ENCODE data around the gene TMC4.
"Not testable (repeated sequence)": the region's sequence is repeated elsewhere in the genome, so short reads cannot be mapped to it uniquely, and the experiment has no call there.

TMC4 gene

DNA sequence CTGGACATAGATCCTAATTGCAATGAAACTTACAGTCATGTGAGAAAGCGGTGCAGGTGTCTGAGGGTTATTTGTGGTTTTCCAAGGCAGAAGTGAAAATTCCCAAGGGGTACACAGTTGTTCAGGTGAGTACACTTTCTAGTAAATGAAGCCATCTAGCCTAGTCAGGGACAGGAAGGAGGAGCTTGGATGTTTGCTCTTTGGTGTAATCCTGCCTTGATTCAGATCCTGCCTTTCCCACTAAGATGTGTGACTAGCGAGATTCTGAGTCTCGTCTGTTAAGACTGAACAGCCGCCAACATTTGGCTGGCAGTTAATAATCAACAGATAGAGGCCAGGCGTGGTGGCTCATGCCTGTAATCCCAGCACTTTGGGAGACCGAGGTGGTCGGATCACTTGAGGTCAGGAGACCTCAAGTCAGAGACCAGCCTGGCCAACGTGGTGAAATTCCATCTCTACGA is 30.2 kb upstream of the TMC4 start:
- no peak for DNase-seq

DNA sequence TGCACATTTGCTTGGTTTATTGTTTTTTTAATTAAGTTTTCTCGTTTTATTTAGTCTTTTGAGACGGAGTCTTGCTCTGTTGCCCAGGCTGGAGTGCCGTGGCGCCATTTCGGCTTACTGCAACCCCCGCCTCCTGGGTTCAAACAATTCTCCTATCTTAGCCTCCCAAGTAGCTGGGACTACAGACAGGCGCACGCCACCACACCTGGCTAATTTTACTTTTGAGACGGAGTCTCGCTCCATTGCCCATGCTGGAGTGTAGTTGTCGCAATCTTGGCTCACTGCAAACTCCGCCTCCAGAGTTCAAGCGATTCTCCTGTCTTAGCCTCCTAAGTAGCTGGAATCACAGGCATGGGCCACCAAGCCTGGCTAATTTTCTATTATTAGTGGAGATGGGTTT is 29.0 kb upstream of the TMC4 start:
- DNase-seq: no peak

DNA sequence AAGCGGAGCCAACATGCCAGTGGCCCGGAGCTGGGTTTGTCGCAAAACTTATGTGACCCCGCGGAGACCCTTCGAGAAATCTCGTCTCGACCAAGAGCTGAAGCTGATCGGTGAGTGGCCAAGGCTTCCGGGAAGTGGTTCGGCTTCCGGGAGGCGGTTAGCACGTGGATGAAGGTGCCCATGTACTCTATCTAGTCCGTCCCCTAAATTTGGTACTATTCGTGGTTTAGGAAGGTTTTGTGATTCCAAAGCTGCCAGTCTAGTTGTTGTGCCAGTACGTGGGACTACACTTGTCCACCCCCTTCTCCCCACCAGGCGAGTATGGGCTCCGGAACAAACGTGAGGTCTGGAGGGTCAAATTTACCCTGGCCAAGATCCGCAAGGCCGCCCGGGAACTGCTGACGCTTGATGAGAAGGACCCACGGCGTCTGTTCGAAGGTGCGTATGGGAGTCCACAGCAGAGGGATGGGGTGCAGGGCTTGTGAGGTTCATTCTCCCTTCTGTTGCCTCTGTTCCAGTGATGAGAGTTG is 28.3 kb upstream of the TMC4 start:
- DNase-seq: no peak

DNA sequence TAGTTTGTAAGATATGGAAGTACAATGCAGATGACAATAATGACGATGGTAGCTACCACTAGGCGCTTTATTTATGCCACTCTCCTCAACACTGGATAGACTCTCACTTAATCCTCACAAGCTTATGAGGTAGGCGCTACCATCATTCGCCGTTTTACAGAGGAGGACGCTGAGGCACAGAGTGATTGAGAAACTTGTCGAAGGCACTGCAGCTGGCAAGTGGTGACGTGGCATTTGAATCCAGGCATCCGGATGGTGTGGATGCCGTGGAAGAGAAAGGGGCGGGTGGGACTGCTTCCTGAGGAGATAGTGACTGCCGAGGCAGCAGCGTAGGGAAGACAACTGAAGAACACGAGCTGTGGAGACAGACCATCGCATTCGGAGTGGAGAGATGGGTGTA is 26.4 kb upstream of the TMC4 start:
- DNase-seq: no peak

DNA sequence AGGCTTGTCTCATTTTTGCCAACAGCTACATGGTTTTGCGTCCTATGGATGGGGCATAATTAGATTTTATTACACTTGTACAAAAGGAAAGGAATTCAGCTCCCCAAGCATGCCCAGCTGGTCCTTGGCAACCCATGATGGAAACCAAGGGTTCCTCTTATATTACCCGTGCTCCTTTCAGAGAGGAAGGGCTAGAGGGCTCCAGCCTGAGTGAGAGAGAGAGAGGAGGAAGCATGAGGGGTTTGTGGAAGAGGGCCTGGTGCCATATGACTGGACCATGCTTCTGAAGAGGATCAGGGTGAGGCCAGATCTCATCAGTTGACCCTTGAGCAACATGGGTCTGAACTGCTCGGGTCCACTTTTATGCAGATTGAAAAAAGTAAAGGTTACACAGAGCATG is 24.2 kb upstream of the TMC4 start:
- no peak for DNase-seq

DNA sequence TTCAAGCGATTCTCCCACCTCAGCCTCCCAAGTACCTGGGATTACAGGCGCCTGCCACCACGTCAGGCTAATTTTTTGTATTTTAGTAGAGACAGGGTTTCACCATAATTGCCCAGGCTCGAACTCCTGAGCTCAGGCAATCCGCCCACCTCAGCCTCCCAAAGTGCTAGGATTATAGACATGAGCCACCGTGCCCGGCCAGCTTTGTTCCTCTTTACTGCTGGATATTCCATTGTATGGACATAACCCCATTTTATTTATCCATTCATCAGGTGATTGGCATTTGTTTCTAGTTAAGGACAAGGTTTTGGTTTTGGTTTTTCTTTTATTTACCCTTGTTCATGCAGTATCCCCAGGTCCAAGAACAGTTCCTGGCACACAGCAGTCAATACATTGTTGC is 23.6 kb upstream of the TMC4 start:
- DNase-seq: no peak

DNA sequence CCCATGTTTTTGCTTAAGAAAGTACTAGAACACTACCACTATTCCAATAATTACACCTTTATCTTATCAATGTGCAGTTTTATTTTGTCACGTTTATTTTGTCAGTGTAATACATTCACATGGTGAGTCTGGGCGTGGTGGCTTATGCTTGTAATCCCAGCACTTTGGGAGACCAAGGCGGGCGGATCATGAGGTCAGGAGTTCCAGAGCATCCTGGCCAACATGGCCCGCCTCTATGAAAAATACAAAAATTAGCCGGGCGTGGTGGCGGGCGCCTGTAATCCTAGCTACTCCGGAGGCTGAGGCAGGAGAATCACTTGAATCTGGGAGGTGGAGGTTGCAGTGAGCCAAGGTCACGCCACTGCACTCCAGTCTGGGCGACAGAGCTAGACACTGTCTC is 21.5 kb upstream of the TMC4 start:
- DNase-seq: not testable (repeated sequence)

DNA sequence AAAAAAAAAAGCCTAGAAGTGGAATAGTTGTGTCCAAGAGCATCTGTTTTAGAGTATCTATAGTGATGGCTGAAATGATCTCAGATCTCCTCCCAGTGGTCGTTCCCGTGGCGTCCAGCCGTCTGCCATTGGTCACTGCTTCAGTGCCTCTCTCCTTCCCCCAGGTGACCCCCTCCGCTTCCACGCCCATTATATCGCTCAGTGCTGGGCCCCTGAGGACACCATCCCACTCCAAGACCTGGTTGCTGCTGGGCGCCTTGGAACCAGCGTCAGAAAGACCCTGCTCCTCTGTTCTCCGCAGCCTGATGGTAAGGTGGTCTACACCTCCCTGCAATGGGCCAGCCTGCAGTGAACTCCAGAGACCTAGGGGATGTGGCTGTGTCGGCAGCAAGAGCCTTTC is 20.1 kb upstream of the TMC4 start:
- DNase-seq: no peak

DNA sequence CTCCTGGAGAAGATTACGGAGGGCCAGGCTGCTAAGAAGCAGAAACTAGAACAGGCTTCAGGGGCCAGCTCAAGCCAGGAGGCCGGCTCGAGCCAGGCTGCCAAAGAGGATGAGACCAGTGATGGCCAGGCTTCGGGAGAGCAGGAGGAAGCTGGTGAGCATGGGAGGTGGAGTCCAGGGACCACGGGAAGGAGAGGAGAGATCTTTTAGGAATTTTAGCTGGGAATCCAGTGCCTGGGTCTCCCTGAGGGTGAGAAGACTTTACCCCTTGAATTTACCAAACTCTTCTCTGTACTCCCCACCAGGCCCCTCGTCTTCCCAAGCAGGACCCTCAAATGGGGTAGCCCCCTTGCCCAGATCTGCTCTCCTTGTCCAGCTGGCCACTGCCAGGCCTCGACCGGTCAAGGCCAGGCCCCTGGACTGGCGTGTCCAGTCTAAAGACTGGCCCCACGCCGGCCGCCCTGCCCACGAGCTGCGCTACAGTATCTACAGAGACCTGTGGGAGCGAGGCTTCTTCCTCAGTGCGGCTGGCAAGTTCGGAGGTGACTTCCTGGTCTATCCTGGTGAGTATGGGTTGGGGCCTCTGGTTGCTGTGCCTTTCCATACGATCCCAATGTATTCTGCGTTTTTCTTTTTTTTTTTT is 19.0 kb upstream of the TMC4 start:
- no peak for DNase-seq

DNA sequence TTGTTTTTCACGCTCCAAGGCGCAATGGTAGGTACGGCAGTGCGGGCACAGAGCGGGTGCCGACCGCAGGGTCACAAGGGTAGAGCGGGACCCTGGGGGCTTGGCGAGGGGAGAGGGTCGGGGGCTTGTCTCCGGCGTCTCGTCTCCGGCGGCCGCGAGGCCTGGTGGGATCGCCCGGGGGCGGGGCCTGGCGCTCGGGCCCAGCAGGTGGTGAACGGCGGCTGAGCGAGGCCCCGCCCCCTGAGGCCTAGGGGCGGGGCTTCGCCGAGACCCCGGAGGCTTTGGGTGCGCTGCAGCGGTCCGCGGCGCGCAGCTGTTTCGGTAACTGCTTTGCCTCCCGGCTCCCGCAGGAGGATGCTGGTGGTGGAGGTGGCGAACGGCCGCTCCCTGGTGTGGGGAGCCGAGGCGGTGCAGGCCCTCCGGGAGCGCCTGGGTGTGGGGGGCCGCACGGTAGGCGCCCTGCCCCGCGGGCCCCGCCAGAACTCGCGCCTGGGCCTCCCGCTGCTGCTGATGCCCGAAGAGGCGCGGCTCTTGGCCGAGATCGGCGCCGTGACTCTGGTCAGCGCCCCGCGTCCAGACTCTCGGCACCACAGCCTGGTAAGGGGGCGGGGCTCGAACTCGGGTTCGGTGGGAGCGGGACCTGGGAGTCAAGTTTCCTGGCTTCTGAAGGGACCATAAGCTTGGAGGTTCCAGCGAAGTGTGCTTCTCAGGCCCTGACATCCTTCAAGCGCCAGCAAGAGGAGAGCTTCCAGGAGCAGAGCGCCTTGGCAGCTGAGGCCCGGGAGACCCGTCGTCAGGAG is 18.3 kb upstream of the TMC4 start, which contains the start of gene TSEN34:
TSS of gene TSEN34 (plus strand) at position 298 of the 800 bp plus-strand sequence. CDS start at position 355, 57 bp downstream.
- peak; percentile 94 for DNase-seq

DNA sequence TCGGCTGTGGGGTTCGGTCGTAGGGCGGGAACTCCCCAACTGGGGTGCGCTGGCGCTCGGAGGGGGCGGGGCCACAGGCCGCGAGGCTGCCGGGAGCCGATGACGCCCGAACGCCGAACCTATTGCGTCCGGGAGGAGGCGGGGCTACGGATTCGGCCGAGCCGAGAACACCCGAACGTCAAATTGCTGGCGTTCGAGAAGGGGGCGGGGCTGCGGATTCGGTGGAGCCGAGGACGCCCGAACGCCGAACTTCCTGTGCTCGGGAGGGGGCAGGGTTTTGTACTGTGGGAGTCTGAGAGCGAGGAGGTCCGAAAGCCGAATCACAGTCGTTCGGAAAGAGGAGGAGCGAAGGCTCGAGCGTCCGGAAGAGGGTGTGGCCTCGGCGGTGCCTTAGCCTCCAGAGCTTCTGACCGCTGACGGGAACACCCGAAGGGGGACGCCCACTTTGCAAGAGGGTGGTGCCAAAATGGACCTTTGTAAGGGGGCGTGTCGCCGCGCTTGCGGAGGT is 17.6 kb upstream of the TMC4 start:
- peak; percentile 100 for DNase-seq

DNA sequence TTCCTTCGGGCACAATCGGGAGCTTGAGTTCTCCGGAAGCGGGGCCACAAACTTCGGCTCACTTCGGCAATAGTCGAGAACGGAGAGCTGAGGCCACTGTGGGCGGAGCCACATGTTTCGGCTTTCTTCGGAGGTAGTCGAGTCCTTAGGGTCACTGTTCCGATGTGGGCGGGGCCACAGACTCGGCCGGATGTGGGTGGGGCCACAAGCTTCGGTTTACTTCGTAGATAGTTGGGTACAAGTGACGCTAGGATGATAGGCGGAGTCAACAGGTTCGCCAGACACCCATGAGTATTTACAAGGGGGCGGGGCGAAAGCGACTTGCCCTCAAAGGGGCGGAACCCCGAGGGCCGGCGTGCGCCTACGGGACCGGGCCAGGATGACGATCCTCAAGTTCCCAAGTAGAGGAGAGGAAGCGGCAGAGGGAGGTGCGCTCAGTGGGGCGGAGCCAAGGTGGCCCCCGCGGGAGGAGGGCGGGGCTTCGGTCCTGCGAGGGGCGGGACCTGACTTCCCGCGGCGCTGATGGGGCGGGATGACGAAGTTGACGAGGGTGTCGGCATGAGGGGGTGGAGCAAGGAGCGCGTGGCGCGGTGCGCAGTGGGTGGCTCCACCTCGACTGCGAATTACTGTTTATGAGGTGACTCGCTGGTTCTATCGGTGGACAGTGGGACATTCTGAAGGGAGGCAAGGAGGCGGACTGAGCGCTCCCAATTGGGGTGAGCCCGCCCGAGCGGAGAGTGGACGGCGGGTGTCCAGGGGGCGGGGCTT is 17.0 kb upstream of the TMC4 start:
- peak; percentile 100 for DNase-seq

DNA sequence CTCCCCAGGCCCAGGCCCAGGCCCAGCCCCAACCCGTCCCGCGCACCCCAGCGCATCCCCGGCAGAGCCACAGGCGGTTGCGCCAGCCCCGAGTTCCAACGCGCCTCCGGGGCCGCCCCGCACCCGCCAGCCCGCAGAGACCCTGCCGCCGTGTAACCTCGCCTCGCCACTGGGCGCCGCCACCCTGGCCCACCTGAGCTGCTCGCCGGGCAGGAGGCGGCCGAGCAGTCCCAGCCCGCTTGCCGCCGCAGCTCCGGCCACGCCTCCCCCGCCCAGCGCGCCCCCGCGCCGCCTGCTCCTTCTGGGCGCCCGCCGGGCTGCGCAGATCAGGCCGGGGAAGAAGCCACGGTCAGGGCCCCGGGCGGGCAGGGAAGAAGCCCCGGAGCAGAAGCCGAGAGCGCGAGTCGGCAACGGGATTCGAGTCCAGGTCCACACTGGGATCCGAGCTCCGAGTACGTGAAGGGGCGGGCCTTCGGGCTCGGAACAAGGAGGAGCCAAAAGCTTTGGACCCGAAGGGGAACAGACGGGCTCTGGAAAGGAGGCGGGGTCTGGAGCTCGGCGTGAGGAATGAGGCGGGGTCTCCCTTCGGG is 16.3 kb upstream of the TMC4 start, which contains the start of gene MBOAT7:
TSS of gene MBOAT7 (minus strand) at position 436 of the 590 bp plus-strand sequence. CDS start 1,072 bp downstream, outside the sequence.
- DNase-seq: no peak

DNA sequence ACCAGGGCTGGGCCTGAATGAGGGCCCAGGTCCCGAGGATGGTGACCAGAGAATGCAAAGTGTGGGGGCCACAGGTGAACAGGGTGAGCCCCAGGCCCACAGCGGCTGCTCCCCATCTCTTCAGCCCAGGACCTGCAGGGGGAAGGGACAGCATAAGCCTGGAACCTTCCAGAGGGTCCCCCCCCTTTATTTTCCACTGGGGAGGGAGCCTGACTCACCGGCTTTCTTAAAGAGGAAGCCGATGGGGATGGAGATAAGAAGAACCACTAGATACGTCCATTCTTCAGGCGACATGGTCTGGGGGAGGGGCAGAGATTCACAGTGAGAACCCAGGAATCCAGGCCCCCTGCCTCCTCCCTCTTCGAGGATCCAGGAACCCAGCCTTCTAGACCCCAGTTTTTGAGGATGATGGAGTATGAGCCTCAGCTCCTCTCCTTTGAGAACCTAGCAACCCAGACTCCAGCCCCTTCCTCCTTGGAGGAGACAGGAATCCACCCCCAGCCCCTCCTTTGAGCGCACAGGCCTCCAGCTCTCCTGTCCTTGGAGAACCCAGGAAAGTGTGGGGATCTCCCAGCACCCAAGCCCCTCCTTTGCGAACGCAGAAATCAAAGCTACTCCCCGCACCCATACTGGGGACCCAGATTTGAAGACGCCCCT is 15.4 kb upstream of the TMC4 start:
- peak; percentile 95 for DNase-seq

DNA sequence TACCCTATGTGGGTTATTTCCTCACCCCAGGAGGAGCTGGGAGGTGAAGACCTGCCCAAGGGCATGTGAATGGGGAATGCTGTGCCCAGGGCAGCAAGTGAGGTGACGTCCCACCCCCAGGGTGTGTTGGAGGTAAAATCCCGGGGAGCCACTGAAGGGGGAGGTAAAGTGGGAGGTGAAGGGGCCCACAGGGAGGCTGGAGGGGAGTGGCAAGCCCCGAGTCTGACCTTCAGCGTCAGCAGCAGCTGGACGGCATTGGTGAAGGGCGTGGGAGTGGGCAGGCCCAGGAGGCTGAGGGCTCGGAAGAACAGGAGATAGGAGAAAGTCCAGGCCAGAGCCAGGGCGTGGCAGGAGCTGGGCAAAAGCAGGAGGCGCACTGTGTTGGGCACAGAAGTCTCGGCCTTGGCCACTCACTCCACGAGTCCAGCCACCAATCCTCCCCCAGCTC is 14.0 kb upstream of the TMC4 start:
- DNase-seq: no peak

DNA sequence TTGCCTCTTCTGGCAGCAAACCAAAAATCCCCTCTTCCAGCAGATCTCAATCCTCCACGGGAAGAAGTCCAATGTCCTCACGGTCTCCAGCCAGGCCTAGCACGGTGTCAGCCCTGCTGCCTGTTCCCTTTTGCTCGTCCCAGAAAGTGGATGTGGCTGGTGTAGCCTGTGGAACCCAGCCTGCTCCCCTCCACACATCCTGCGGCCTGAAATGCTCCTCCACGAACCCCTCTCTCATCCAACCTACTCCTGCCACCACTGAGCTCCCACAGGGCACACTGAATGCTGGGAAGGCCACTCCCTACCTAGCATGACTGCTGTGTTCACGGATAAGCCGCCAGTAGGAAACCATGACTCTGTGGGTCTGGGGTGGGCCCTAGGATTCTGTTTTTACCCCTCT is 13.4 kb upstream of the TMC4 start:
- DNase-seq: no peak

DNA sequence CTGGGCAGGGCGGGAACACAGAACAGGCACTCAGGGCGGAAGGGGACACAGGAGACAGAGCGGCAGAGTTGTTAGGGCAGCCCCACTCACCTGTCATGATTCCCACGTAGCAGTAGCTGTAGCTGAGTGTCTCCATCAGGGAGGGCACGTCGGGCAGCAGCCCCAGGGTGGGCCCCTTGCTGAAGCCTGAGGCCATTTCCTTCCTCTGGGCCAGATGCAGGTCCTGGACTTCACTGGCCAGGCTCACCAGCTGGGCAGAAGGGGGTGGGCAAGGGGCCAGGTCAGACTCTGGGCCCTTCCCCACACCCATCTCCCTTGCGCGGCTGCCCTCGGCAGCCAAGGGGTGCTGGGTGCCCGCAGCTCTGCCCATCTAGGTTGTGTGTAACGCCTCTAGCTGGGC is 10.5 kb upstream of the TMC4 start:
- no peak for DNase-seq

DNA sequence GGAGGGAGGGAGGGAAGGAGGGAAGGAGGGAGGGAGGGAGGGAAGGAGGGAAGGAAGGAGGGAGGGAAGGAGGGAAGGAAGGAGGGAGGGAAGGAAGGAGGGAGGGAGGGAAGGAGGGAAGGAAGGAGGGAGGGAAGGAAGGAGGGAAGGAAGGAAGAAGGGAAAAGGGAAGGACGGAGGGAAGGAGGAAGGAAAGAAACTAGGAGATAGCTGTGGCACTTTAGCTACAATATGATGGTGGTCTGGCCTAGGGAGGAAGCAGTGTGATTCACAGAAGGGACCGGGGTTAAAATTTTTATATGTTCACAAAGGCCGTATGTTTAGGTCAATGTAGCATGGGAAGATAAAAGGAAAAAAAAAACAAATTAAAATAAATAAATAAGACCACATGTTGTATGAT is 8.9 kb upstream of the TMC4 start:
- DNase-seq: not testable (repeated sequence)

DNA sequence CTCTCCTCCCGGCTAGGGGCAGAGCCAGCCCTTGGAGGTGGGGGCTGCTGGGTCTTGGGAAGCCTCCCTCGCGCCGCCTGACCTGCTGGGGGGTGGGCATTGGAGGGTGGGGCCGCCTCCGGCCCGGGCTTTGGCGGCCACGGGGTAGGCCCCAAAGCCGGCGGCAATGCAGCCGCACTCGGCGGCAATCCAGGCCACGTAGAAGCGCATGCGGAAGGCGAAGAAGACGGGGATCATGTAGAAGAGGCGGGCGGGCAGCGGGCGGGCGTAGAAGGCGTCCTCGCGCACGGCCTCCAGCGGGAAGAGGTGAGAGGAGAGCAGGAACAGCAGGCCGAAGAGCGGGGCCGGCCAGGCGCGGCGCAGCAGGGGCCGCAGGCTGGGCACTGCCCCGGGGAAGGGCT is 7.7 kb upstream of the TMC4 start:
- no peak for DNase-seq

DNA sequence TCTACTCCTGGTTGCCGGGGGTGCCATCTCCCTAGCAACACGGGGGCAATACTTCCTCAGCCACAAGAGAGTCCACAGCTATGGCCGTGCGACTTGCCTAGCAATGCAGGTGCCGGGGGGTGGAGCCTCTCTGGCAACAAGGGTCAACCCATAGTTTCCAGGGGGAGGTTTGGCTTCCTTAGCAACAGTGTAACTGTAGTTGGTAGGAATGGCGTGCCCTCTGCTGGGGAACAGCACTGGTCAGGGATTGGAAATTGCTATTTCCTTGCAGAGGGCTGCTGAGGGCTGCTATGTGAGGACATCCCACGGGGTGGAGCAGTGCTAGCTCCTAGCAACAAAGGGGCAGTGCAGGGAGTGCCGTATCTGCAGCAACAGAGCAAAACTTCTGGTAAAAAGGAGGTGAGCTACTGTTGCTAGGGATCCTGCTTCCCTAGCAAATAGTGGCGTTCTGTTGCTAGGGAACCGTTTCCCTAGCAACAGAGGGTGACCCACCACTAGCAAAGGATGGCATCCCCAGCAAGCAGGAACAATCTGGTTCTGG is 7.0 kb upstream of the TMC4 start:
- peak; percentile 66 for DNase-seq

DNA sequence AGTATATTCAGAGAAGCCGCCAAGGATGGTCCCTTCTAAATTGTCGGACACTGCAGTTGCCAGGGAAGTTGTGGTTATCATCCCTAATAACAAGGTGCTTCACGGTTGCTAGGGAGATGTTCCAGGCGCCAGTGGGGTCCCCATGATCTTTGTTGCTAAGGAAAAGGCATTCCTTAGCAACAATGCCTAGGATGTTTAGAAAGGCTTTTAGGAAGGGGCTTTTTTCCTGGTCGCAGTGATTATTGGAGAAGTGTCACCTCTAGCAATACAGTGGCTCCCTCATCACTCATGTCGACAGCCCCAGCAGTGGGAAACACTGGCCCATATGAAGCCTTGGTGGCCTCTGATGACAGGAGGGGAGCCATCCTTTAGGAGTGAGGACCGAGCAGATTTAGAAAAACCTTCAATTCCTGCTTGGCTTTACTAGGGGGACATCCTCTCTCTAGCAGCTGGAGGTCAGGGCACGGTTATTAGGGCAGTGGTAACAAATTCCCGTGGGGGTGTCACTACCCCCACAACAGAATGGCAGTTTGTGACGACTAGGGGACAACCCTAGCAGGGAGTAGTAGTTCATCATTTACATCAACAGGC is 6.4 kb upstream of the TMC4 start:
- no peak for DNase-seq
